HepG2 (cell line): ENCODE results near the gene HYCC1.

Experiments used
- BHLHE40 ChIP-seq: IDR thresholded peaks from 2 replicates; pipeline ENCODE4 v1.6.1; 2011; ENCODE audit warnings: low read length, improper control_type of control experiment
- CREB1 ChIP-seq, 2 experiments: fragments of 450-650 bp in 1 of 2; IDR thresholded peaks; 2 replicates each; pipeline ENCODE4 v1.6.1; 2016 to 2017; ENCODE audit warnings: control low read depth in 1 of 2, mild to moderate bottlenecking in 1 of 2, missing compliant biosample characterization in 1 of 2, missing genetic modification characterization in 1 of 2
- FOXA1 ChIP-seq, 2 experiments: fragments of 450-650 bp in 1 of 2; sonication (generic) in 1 of 2; formaldehyde crosslinking in 1 of 2; IDR thresholded peaks; 2 replicates each; pipeline versions ENCODE4 v1.4.0 to v1.6.1; 2016 to 2020; ENCODE audit warnings: missing genetic modification reagents in 1 of 2
- HCFC1 ChIP-seq: fragments of 150-350 bp; IDR thresholded peaks from 2 replicates; pipeline ENCODE4 v1.6.1; 2014; ENCODE audit warnings: low read depth, low read length
- IKZF1 ChIP-seq: fragments of 450-650 bp; IDR thresholded peaks from 2 replicates; pipeline ENCODE4 v1.7.1; 2016
- MAFF ChIP-seq: IDR thresholded peaks from 2 replicates; pipeline ENCODE4 v1.6.1; 2011; ENCODE audit warnings: low read depth, low read length, improper control_type of control experiment
- NFYB ChIP-seq: sonication (generic); formaldehyde crosslinking; IDR thresholded peaks from 2 replicates; pipeline ENCODE4 v1.4.0; 2020; ENCODE audit warnings: missing genetic modification reagents
- POLR2A ChIP-seq, 2 experiments: IDR thresholded peaks; 2 replicates each; pipeline ENCODE4 v1.6.1; 2011; ENCODE audit warnings: low read depth in 2 of 2, low read length in 2 of 2, mild to moderate bottlenecking in 1 of 2, moderate library complexity in 1 of 2; ENCODE audit not compliant: insufficient read depth in 1 of 2
- REXO4 ChIP-seq: sonication (generic); formaldehyde crosslinking; IDR thresholded peaks from 2 replicates; pipeline ENCODE4 v1.8.0; 2022; ENCODE audit warnings: missing genetic modification reagents, mild to moderate bottlenecking, borderline replicate concordance
- ZEB1 ChIP-seq: IDR thresholded peaks from 2 replicates; pipeline ENCODE4 v1.6.1; 2012; ENCODE audit warnings: mild to moderate bottlenecking, low read depth, inconsistent platforms; ENCODE audit not compliant: insufficient replicate concordance
- ZNF343 ChIP-seq: sonication (generic); formaldehyde crosslinking; IDR thresholded peaks from 2 replicates; pipeline ENCODE4 v1.4.0; 2020; ENCODE audit warnings: mild to moderate bottlenecking, missing genetic modification reagents
- TF ChIP-seq, protein P1 (sequence below): sonication (generic); formaldehyde crosslinking; IDR thresholded peaks from 2 replicates; pipeline ENCODE4 v1.5.0; 2020; ENCODE audit warnings: mild to moderate bottlenecking, missing genetic modification reagents, moderate library complexity
- TF ChIP-seq, protein P2 (sequence below): sonication (generic); formaldehyde crosslinking; IDR thresholded peaks from 2 replicates; pipeline ENCODE4 v1.4.0; 2020; ENCODE audit warnings: mild to moderate bottlenecking, missing genetic modification reagents

DNA sequence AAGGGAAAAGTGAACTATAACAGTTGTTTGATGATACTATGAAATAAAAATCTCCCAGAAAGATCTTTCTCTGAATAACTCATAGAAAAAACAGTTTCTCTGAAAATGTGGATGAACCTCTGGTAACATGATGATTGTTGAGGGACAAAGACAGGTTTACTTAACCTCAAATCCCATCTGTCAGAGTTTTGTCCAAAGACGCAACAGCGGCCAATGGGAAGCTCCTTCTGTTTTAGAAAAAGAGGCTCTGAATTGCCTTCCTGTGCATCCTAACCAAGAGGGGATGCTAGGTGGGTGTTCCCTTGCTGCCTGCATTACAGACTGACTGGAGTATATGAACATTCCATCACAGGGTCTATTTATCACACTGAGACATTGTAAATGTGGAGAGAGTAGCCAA lies 8.9 kb upstream of the HYCC1 start:
- TF ChIP-seq ZNF343 (CRISPR knock-in tag) (no peak), BHLHE40 (no peak), FOXA1 (IDR thresholded peaks at IDR 0.05) (no peak), FOXA1 (CRISPR knock-in tag; IDR thresholded peaks at IDR 0.05) (no peak), IKZF1 (no peak), NFYB (CRISPR knock-in tag) (no peak), POLR2A (IDR thresholded peaks at IDR 0.05; ENCODE audit: insufficient read depth in 1 of 2, low read depth in 2 of 2, low read length in 2 of 2) (no peak), REXO4 (no peak), CREB1 (IDR thresholded peaks at IDR 0.05) (no peak), CREB1 (CRISPR knock-in tag; IDR thresholded peaks at IDR 0.05) (no peak), ZEB1 (no peak), MAFF (no peak), HCFC1 (no peak)
- TF ChIP-seq, protein P1, sequence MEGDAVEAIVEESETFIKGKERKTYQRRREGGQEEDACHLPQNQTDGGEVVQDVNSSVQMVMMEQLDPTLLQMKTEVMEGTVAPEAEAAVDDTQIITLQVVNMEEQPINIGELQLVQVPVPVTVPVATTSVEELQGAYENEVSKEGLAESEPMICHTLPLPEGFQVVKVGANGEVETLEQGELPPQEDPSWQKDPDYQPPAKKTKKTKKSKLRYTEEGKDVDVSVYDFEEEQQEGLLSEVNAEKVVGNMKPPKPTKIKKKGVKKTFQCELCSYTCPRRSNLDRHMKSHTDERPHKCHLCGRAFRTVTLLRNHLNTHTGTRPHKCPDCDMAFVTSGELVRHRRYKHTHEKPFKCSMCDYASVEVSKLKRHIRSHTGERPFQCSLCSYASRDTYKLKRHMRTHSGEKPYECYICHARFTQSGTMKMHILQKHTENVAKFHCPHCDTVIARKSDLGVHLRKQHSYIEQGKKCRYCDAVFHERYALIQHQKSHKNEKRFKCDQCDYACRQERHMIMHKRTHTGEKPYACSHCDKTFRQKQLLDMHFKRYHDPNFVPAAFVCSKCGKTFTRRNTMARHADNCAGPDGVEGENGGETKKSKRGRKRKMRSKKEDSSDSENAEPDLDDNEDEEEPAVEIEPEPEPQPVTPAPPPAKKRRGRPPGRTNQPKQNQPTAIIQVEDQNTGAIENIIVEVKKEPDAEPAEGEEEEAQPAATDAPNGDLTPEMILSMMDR (CRISPR knock-in tag): no peak
- TF ChIP-seq, protein P2, sequence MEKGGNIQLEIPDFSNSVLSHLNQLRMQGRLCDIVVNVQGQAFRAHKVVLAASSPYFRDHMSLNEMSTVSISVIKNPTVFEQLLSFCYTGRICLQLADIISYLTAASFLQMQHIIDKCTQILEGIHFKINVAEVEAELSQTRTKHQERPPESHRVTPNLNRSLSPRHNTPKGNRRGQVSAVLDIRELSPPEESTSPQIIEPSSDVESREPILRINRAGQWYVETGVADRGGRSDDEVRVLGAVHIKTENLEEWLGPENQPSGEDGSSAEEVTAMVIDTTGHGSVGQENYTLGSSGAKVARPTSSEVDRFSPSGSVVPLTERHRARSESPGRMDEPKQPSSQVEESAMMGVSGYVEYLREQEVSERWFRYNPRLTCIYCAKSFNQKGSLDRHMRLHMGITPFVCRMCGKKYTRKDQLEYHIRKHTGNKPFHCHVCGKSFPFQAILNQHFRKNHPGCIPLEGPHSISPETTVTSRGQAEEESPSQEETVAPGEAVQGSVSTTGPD (CRISPR knock-in tag): no peak
